Measurements from ENCODE around the gene TRIL.

Gene TRIL

DNA sequence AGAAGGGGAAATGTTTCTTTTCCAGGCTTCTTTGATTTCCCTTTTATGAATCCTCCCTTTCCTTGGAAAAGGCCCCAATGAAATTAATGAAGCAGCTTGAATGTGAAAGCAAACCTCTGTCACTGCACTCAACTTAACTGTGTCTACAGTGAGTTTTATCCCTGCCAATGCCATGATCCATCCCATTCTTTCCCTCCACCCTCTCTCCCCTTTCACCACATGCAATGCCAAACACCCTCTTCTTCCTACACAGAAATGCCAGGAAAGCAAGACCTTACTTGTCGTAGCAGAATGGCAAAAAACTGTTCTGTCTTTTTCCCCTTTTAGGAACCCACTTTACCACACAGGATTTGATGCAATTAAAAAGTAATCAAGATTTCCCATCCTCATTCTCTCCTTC lies 47.3 kb upstream of the TRIL start:
- Histone ChIP-seq H3F3A (ENCODE audit: insufficient read depth) (no peaks in the 10 kb centered on the region), H3K9ac (ENCODE audit: low read length) (no peak overlapping the region), H3K4me3 (ENCODE audit: insufficient read depth, low read length, poor library complexity, severe bottlenecking) (no peak overlapping the region), H3K79me2 (ENCODE audit: insufficient read depth, low read length) (no peaks in the 10 kb centered on the region), H3K36me3 (ENCODE audit: low read length) (no peaks in the 10 kb centered on the region), H3K27me3 (ENCODE audit: low read length) (no peaks in the 10 kb centered on the region; the same call in 1 of the 2 replicates), H3K27ac (ENCODE audit: low read depth, low read length) (no peak overlapping the region), H3K9me3 (ENCODE audit: insufficient read depth, low read length) (no peaks in the 10 kb centered on the region), H3K4me2 (ENCODE audit: low read depth, low read length, poor library complexity, severe bottlenecking) (no peak overlapping the region), H3K9me2 (replicated peaks; ENCODE audit: insufficient read depth, low read length) (no peaks in the 10 kb centered on the region), H2AFZ (ENCODE audit: low read depth, low read length, severe bottlenecking) (no peak overlapping the region), H4K20me1 (ENCODE audit: low read depth, low read length) (no peaks in the 10 kb centered on the region)
- TF ChIP-seq EZH2phosphoT487 (conservative IDR thresholded peaks at IDR 0.05; ENCODE audit: low read length) (no peak), CTCF (IDR thresholded peaks at IDR 0.05; ENCODE audit: insufficient read depth, low read length, poor library complexity, severe bottlenecking) (no peak)

DNA sequence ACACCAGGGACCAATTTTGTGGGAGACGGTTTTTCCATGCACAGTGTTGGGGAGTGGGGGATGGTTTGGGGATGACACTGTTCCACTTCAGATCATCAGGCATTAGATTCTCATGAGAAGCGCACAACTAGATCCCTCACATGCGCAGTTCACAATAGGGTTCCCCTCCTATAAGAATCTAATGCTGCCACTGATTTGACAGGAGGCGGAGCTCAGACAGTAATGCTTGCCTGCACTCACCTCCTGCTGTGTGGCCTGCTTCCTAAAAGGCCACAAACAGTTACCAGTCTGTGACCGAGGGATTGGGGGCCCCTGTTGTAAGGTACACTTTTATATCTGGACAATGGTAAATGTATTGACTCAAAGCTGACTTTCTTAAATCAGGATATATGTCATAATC lies 45.6 kb upstream of the TRIL start:
- no peak overlapping the region for H3K4me2 ChIP-seq (ENCODE audit: low read depth, low read length, poor library complexity, severe bottlenecking)
- H4K20me1 ChIP-seq (ENCODE audit: low read depth, low read length) = no peaks in the 10 kb centered on the region
- no peaks in the 10 kb centered on the region for H3K9me2 ChIP-seq (replicated peaks; ENCODE audit: insufficient read depth, low read length)
- no peaks in the 10 kb centered on the region for H3K79me2 ChIP-seq (ENCODE audit: insufficient read depth, low read length)
- H3F3A ChIP-seq (ENCODE audit: insufficient read depth) = no peaks in the 10 kb centered on the region
- H3K9ac ChIP-seq (ENCODE audit: low read length) = no peak overlapping the region
- no peak overlapping the region for H2AFZ ChIP-seq (ENCODE audit: low read depth, low read length, severe bottlenecking)
- H3K4me3 ChIP-seq (ENCODE audit: insufficient read depth, low read length, poor library complexity, severe bottlenecking) = no peak overlapping the region
- no peak overlapping the region for H3K27ac ChIP-seq (ENCODE audit: low read depth, low read length)
- H3K36me3 ChIP-seq (ENCODE audit: low read length) = no peaks in the 10 kb centered on the region
- H3K9me3 ChIP-seq (ENCODE audit: insufficient read depth, low read length) = no peaks in the 10 kb centered on the region
- TF ChIP-seq EZH2phosphoT487 (conservative IDR thresholded peaks at IDR 0.05; ENCODE audit: low read length) (no peak), CTCF (IDR thresholded peaks at IDR 0.05; ENCODE audit: insufficient read depth, low read length, poor library complexity, severe bottlenecking) (no peak)
- no peaks in the 10 kb centered on the region; the same call in 1 of the 2 replicates for H3K27me3 ChIP-seq (ENCODE audit: low read length)

GRCh38 chr7:29000717-29001076 lies 42.6 kb upstream of the TRIL start:
- H2AFZ ChIP-seq (ENCODE audit: low read depth, low read length, severe bottlenecking) = no peak overlapping the region
- H3K79me2 ChIP-seq (ENCODE audit: insufficient read depth, low read length) = no peaks in the 10 kb centered on the region
- H3K36me3 ChIP-seq (ENCODE audit: low read length) = no peaks in the 10 kb centered on the region
- H3K4me3 ChIP-seq (ENCODE audit: insufficient read depth, low read length, poor library complexity, severe bottlenecking) = no peak overlapping the region
- H3K27me3 ChIP-seq (ENCODE audit: low read length) = no peaks in the 10 kb centered on the region; the same call in 1 of the 2 replicates
- H3K9me2 ChIP-seq (replicated peaks; ENCODE audit: insufficient read depth, low read length) = no peaks in the 10 kb centered on the region
- no peaks in the 10 kb centered on the region for H3K9me3 ChIP-seq (ENCODE audit: insufficient read depth, low read length)
- H3K27ac ChIP-seq (ENCODE audit: low read depth, low read length) = no peak overlapping the region
- no peak overlapping the region for H3K9ac ChIP-seq (ENCODE audit: low read length)
- H3K4me2 ChIP-seq (ENCODE audit: low read depth, low read length, poor library complexity, severe bottlenecking) = no peak overlapping the region
- no peaks in the 10 kb centered on the region for H3F3A ChIP-seq (ENCODE audit: insufficient read depth)
- TF ChIP-seq EZH2phosphoT487 (conservative IDR thresholded peaks at IDR 0.05; ENCODE audit: low read length) = no peak
- TF ChIP-seq CTCF (IDR thresholded peaks at IDR 0.05; ENCODE audit: insufficient read depth, low read length, poor library complexity, severe bottlenecking) = no peak
- H4K20me1 ChIP-seq (ENCODE audit: low read depth, low read length) = no peaks in the 10 kb centered on the region
